Measurements from ENCODE around the gene WDCP. TPM values are rescaled to one million over a fixed set of nuclear protein-coding genes. Genes with fewer than 3 reads are reported as not detected.

The WDCP gene
- total RNA-seq, 6 experiments from 2014 or later: 12.0 to 19.4 (median 13.5) TPM

GRCh38 chr2:24085200-24085489, 38.0 kb upstream of the WDCP start:
- Mint-ChIP-seq H3K4me1 (ENCODE audit: low read depth) (peaks cover 39% of the 10 kb centered on the region), H3K27me3 (ENCODE audit: insufficient read depth) (no peaks in the 10 kb centered on the region; the same call in none of the 2 replicates)

GRCh38 chr2:24084386-24085199, 37.4 kb upstream of the WDCP start, which contains the start of gene TP53I3:
Gene TP53I3, minus strand, starts transcription at chr2:24084834. Its CDS starts 508 bp downstream, at chr2:24084326.
- peaks cover 39% of the 10 kb centered on the region for H3K4me1 Mint-ChIP-seq (ENCODE audit: low read depth)
- peaks cover 16% of the 10 kb centered on the region for H3K36me3 Mint-ChIP-seq (ENCODE audit: low read depth)
- DNase-seq: peak; percentile 85
- H3K9me3 Mint-ChIP-seq: no peaks in the 10 kb centered on the region
- H3K27me3 Mint-ChIP-seq (ENCODE audit: insufficient read depth): no peaks in the 10 kb centered on the region; the same call in none of the 2 replicates
- TF ChIP-seq, protein P1, sequence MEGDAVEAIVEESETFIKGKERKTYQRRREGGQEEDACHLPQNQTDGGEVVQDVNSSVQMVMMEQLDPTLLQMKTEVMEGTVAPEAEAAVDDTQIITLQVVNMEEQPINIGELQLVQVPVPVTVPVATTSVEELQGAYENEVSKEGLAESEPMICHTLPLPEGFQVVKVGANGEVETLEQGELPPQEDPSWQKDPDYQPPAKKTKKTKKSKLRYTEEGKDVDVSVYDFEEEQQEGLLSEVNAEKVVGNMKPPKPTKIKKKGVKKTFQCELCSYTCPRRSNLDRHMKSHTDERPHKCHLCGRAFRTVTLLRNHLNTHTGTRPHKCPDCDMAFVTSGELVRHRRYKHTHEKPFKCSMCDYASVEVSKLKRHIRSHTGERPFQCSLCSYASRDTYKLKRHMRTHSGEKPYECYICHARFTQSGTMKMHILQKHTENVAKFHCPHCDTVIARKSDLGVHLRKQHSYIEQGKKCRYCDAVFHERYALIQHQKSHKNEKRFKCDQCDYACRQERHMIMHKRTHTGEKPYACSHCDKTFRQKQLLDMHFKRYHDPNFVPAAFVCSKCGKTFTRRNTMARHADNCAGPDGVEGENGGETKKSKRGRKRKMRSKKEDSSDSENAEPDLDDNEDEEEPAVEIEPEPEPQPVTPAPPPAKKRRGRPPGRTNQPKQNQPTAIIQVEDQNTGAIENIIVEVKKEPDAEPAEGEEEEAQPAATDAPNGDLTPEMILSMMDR (IDR thresholded peaks at IDR 0.05): peak; percentile 99
- H3K4me3 Mint-ChIP-seq: peak within 1 kb of the TSS; percentile 95
- peak within 1 kb of the TSS; percentile 95 for H3K27ac Mint-ChIP-seq

More at GRCh38 chr2:24085200-24085489, 38.0 kb upstream of the WDCP start:
- no peak for DNase-seq
- H3K27ac Mint-ChIP-seq: peak overlapping the region; percentile 95
- peaks cover 16% of the 10 kb centered on the region for H3K36me3 Mint-ChIP-seq (ENCODE audit: low read depth)
- no peaks in the 10 kb centered on the region for H3K9me3 Mint-ChIP-seq
- H3K4me3 Mint-ChIP-seq: peak overlapping the region; percentile 95
- TF ChIP-seq, protein P1 (IDR thresholded peaks at IDR 0.05): no peak

DNA sequence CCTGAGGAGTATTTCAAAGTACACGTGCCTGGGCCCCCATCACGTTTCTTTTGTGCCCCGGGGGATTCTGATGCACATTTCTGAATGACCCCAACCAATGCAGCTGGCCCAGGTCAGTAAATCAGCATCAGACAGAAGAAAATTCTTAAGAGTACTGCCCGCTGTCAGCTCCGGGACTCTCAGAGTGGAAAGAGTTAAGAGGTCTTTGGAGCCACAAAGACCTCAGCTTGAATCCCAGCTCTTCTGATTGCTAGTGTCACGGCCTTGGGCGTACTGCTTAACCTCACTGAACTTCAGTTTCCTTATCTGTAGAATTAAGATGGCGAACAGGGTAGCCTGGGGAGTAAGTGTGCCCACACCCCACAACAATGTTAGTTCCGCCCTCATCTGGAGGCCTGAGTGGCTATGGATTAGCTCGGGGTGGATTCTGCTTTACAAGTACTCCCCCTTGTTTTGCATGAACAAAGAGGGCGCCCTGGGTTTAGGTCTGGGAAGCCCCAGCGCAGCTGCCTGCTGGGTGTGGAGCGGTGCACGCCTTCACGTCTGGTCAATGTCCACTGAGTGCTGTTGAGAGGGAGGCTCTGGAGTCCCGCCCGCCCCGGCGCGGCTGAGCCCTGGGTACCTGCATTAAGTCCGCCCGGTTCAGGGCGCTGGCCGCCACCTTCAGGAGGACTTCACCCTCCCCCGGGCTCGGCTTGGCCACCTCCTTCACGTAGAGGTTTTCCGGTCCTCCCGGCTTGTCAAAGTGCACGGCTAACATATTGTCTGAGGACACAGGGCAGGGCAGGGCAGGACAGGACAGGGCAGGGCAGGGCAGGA, 36.6 kb upstream of the WDCP start:
- H3K4me1 Mint-ChIP-seq (ENCODE audit: low read depth): peaks cover 39% of the 10 kb centered on the region
- peaks cover 21% of the 10 kb centered on the region for H3K36me3 Mint-ChIP-seq (ENCODE audit: low read depth)
- TF ChIP-seq, protein P1 (IDR thresholded peaks at IDR 0.05): no peak
- no peaks in the 10 kb centered on the region; the same call in none of the 2 replicates for H3K27me3 Mint-ChIP-seq (ENCODE audit: insufficient read depth)
- H3K27ac Mint-ChIP-seq: peak overlapping the region; percentile 95
- DNase-seq: peak; percentile 64
- H3K9me3 Mint-ChIP-seq: no peaks in the 10 kb centered on the region
- H3K4me3 Mint-ChIP-seq: peak overlapping the region; percentile 95

GRCh38 chr2:24082787-24083566, 35.8 kb upstream of the WDCP start:
- Mint-ChIP-seq H3K4me3 (peak overlapping the region; percentile 95), H3K9me3 (no peaks in the 10 kb centered on the region), H3K27me3 (ENCODE audit: insufficient read depth) (no peaks in the 10 kb centered on the region; the same call in none of the 2 replicates), H3K36me3 (ENCODE audit: low read depth) (peaks cover 21% of the 10 kb centered on the region), H3K4me1 (ENCODE audit: low read depth) (peaks cover 42% of the 10 kb centered on the region), H3K27ac (peak overlapping the region; percentile 95)
- TF ChIP-seq, protein P1 (IDR thresholded peaks at IDR 0.05): no peak
- no peak for DNase-seq

DNA sequence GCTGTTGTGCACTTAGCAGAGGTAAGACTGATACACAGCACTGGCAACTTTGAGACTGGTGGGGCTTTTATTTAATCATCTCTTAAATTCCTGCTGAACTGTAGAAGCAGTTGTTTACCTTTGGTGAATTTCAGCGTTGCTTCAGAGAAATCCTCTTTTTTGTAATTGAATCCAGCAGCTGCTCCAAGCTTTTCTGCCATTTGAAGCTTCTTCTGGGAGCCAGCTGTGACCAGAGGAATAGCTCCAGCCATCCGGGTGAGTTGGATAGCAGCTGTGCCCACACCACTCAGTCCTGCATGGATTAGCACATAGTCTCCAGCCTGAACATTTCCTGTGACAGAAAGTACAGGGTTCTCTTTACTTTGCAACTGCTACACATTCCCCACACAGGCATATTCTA, 33.5 kb upstream of the WDCP start:
- no peaks in the 10 kb centered on the region; the same call in none of the 2 replicates for H3K27me3 Mint-ChIP-seq (ENCODE audit: insufficient read depth)

More for the DNA sequence above, 33.5 kb upstream of the WDCP start:
- Mint-ChIP-seq H3K27ac (no peak overlapping the region), H3K9me3 (no peaks in the 10 kb centered on the region), H3K4me3 (no peak overlapping the region), H3K4me1 (ENCODE audit: low read depth) (peaks cover 49% of the 10 kb centered on the region), H3K36me3 (ENCODE audit: low read depth) (peaks cover 21% of the 10 kb centered on the region)
- TF ChIP-seq, protein P1 (IDR thresholded peaks at IDR 0.05): no peak
- DNase-seq: no peak

All from HFFc6 (cell line).